HEK293T (cell line): Measurements from ENCODE around the gene SP8.
"Not testable (repeated sequence)": the region's sequence is repeated elsewhere in the genome, so short reads cannot be mapped to it uniquely, and the experiment has no call there.

ENCODE experiments used
- CTCF ChIA-PET: fragments of 350-600 bp; formaldehyde crosslinking; extraction: SDS; loops from one replicate; lab custom pipeline; 2021; ENCODE audit warnings: antibody characterized with exemption, inconsistent platforms; lab: Yijun Ruan, JAX
- POLR2A ChIA-PET: fragments of 350-600 bp; formaldehyde crosslinking; extraction: SDS; loops from one replicate; lab custom pipeline; 2020; ENCODE audit warnings: antibody characterized with exemption, inconsistent platforms; lab: Yijun Ruan, JAX
- DNase-seq: peaks from one replicate; pipeline ENCODE4 v3.0.0; 2012; ENCODE audit warnings: mixed read lengths; ENCODE audit errors: extremely low spot score
- ARNT ChIP-seq: fragments of 450-650 bp; IDR thresholded peaks from 2 replicates; pipeline ENCODE4 v1.6.1; 2017; ENCODE audit warnings: mild to moderate bottlenecking
- BHLHE40 ChIP-seq: fragments of 450-650 bp; IDR thresholded peaks from 2 replicates; pipeline ENCODE4 v1.6.1; 2016; ENCODE audit warnings: mild to moderate bottlenecking, moderate library complexity, borderline replicate concordance
- CTBP1 ChIP-seq: fragments of 450-650 bp; IDR thresholded peaks from 2 replicates; pipeline ENCODE4 v1.6.1; 2016; ENCODE audit warnings: borderline replicate concordance
- ELF4 ChIP-seq: fragments of 450-650 bp; IDR thresholded peaks from 2 replicates; pipeline ENCODE4 v1.6.1; 2017; ENCODE audit warnings: antibody characterized with exemption
- FOXA1 ChIP-seq: fragments of 450-650 bp; IDR thresholded peaks from 2 replicates; pipeline ENCODE4 v1.6.1; 2016; ENCODE audit warnings: mild to moderate bottlenecking
- FOXM1 ChIP-seq: fragments of 450-650 bp; IDR thresholded peaks from 2 replicates; pipeline ENCODE4 v1.6.1; 2017; ENCODE audit warnings: mild to moderate bottlenecking, borderline replicate concordance
- HDGF ChIP-seq: fragments of 450-650 bp; IDR thresholded peaks from 2 replicates; pipeline ENCODE4 v1.6.1; 2017; ENCODE audit warnings: antibody characterized with exemption, borderline replicate concordance
- L3MBTL2 ChIP-seq: fragments of 450-650 bp; conservative IDR thresholded peaks from 2 replicates; pipeline ENCODE4 v1.6.1; 2016; ENCODE audit warnings: mild to moderate bottlenecking
- LEF1 ChIP-seq: fragments of 450-650 bp; IDR thresholded peaks from 2 replicates; pipeline ENCODE4 v1.6.1; 2017; ENCODE audit warnings: mild to moderate bottlenecking, borderline replicate concordance
- NFRKB ChIP-seq: fragments of 450-650 bp; IDR thresholded peaks from 2 replicates; pipeline ENCODE4 v1.6.1; 2016; ENCODE audit warnings: mild to moderate bottlenecking, moderate library complexity
- PKNOX1 ChIP-seq: fragments of 450-650 bp; IDR thresholded peaks from 2 replicates; pipeline ENCODE4 v1.6.1; 2016
- SP1 ChIP-seq: fragments of 450-650 bp; IDR thresholded peaks from 2 replicates; pipeline ENCODE4 v1.6.1; 2017
- SUZ12 ChIP-seq: fragments of 450-650 bp; IDR thresholded peaks from 2 replicates; pipeline ENCODE4 v1.6.1; 2016; ENCODE audit warnings: mild to moderate bottlenecking
- TARDBP ChIP-seq: fragments of 450-650 bp; IDR thresholded peaks from 2 replicates; pipeline ENCODE4 v1.6.1; 2016
- ZNF384 ChIP-seq: fragments of 450-650 bp; IDR thresholded peaks from 2 replicates; pipeline ENCODE4 v1.6.1; 2016

Gene SP8

DNA sequence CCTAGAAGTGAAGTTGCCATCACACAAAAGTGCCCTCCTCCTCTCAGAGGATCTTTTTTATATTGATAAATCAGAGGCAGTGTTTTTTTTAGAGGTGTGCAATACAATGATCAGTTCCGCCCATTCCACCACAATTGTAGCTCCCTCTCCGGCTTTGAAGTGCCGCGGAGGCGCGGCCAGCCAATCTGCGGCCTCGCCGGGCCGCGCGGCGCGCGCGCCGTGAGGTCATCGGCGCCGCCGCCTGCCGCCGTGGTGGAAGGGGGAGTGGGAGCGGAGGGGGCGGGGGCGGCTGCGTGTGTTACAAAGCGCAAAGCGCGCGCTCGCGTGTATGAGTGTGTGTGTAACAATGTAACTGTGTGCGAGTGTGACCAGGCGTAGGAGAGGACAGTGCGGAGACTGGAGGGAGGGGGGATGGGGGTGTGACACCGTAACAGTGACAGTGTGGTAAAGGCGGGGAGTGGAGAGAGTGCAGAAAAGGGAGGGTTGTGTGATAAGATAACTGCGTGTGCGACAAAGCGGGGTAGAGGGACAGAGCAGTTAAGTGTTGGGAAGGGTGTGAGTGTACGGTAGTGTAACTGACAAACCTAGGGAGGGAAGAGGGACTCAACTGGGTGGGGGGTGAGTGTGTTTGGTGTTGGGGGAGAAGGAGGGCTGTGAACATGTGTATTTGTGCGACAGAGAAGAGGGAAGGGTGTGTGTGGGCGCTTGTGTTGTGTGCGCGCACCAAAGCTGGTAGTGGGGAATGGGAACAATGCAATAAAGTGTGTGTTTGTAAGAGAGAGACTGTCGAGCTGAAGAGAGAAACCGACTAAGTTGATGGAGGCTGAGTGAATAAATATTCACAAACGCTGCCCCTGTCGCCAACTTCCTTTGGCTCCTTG lies at the start of gene SP8:
TSS of gene SP8 (minus strand) at position 108 of the 881 bp plus-strand sequence. CDS start at position 20, 88 bp downstream.
- ChIA-PET CTCF (no interaction called here), POLR2A (interaction anchor here (2.5 kb wide), 1 partner anchor 10 kb away, joined by 16 read pairs; no protein-coding TSS in a partner anchor)
- DNase-seq: peak; percentile 77
- no peak for TF ChIP-seq FOXM1
- no peak for TF ChIP-seq SP1
- TF ChIP-seq L3MBTL2: peak; percentile 57
- TF ChIP-seq PKNOX1: no peak
- TF ChIP-seq TARDBP: no peak
- TF ChIP-seq ARNT: no peak
- TF ChIP-seq LEF1: no peak
- no peak for TF ChIP-seq NFRKB
- TF ChIP-seq ZNF384: 0 out of 2 replicates have a peak, but pooled peaks have one; percentile 2
- no peak for TF ChIP-seq CTBP1

DNA sequence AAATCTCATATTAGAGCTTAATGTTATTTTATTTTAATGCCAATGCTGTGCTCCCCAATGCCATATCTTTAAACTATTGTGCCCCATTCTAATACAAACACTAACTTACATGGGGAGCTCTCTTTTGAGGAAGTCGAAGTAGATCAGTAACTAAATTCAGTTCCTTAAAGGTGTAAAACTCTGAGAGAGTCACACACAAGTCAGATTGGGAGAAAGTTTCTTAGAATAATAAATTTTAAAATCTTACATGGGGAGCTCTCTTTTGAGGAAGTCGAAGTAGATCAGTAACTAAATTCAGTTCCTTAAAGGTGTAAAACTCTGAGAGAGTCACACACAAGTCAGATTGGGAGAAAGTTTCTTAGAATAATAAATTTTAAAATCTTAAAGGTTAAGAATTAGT lies 49.7 kb upstream of the SP8 start:
- CTCF ChIA-PET: interaction anchor here (0.6 kb wide), 1 partner anchor 930 kb away, joined by 3 read pairs; no protein-coding TSS in a partner anchor
- POLR2A ChIA-PET, DNase-seq: not testable (repeated sequence)

- CTCF ChIA-PET: interaction anchor here (1.1 kb wide), 1 partner anchor 37 kb away, joined by 3 read pairs; no protein-coding TSS in a partner anchor
- TF ChIP-seq LEF1 (no peak), SUZ12 (no peak), BHLHE40 (no peak), FOXA1 (no peak), ARNT (no peak), PKNOX1 (no peak)
- POLR2A ChIA-PET: no interaction called here
Measured at GRCh38 chr7:20835111-20835750, 48.5 kb upstream of the SP8 start.

DNA sequence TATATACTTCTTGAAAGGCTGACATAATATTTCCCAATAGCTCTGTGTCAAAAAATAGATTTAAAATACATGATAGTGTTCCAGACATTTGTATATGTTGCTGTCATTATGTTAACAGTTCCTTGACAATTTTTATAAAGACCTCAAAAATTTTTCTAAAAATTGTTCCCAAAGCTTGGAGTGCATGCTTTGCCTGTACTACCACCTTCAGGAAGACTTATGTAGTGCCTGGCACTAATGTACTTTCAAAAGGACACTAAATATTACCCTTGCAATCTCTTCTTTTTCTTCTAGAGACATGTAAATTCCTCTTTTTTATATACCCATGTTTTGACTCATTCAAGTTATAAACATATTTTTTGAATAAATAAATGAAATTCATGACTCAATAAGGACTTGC lies 48.0 kb upstream of the SP8 start:
- POLR2A ChIA-PET: no interaction called here
- TF ChIP-seq PKNOX1: no peak
- TF ChIP-seq BHLHE40: no peak
- no peak for TF ChIP-seq NFRKB
- TF ChIP-seq SUZ12: no peak
- no peak for TF ChIP-seq ARNT
- TF ChIP-seq L3MBTL2: no peak
- no peak for TF ChIP-seq FOXA1
- TF ChIP-seq HDGF: no peak
- TF ChIP-seq FOXM1: no peak
- CTCF ChIA-PET: interaction anchor here (1.1 kb wide), 1 partner anchor 37 kb away, joined by 3 read pairs; no protein-coding TSS in a partner anchor
- peak; percentile 19 for DNase-seq

More at GRCh38 chr7:20835111-20835750, 48.5 kb upstream of the SP8 start:
- no peak for DNase-seq

DNA sequence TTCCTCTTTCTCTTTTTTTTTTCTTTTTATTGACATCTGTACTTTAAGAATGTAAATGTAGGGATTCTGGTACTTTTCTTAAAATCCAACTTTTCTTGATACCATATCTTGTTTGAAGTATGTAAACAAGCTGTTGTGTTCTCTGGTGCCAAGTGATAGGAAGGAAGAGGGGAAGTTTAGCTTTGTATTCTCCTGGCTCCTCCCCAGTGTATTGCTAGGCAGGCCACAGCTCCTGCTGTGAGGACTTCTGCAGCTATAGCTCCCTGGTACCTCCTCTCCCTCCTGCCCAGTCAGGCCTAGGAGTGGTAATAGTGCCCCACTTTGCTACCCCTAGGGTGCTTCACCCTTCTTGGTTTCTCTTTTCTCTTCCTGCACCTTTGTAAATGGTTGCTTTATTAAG lies 45.3 kb upstream of the SP8 start:
- POLR2A ChIA-PET: no interaction called here

More for the DNA sequence above, 45.3 kb upstream of the SP8 start:
- CTCF ChIA-PET: no interaction called here
- no peak for DNase-seq
- TF ChIP-seq ARNT (no peak), SUZ12 (no peak), FOXM1 (no peak), ZNF384 (no peak), SP1 (no peak), FOXA1 (no peak), CTBP1 (no peak), HDGF (no peak), ELF4 (no peak), NFRKB (no peak), PKNOX1 (no peak)
